Effector CD8-positive, alpha-beta T cell (primary cell): ENCODE measurements around the gene GOLGA2.

ENCODE experiments used
- DNase-seq: peaks from one replicate; lab custom pipeline; 2025; lab: John Stamatoyannopoulos, UW

Gene GOLGA2

GRCh38 chr9:128257086-128257825, 18.6 kb downstream of the GOLGA2 start:
- no peak for DNase-seq

- DNase-seq = peak; percentile 52
Measured at GRCh38 chr9:128254855-128255759, 20.7 kb downstream of the GOLGA2 start.

GRCh38 chr9:128254362-128254761, 21.4 kb downstream of the GOLGA2 start:
- DNase-seq = no peak

GRCh38 chr9:128253991-128254346, 21.8 kb downstream of the GOLGA2 start:
- DNase-seq = no peak

GRCh38 chr9:128253140-128253990, 22.4 kb downstream of the GOLGA2 start:
- DNase-seq = no peak

GRCh38 chr9:128252317-128253139, 23.3 kb downstream of the GOLGA2 start:
- no peak for DNase-seq

- DNase-seq = no peak
Measured at GRCh38 chr9:128251732-128252100, 24.1 kb downstream of the GOLGA2 start.

GRCh38 chr9:128250839-128251731, 24.7 kb downstream of the GOLGA2 start:
- no peak for DNase-seq

GRCh38 chr9:128249908-128250838, 25.6 kb downstream of the GOLGA2 start:
- peak; percentile 99 for DNase-seq

- no peak for DNase-seq
Measured at GRCh38 chr9:128249558-128249907, 26.3 kb downstream of the GOLGA2 start.

GRCh38 chr9:128247226-128247803, 28.5 kb downstream of the GOLGA2 start:
- DNase-seq = no peak

- no peak for DNase-seq
Measured at GRCh38 chr9:128246471-128246870, 29.3 kb downstream of the GOLGA2 start.

- DNase-seq = no peak
Measured at GRCh38 chr9:128245421-128246151, 30.2 kb downstream of the GOLGA2 start.

GRCh38 chr9:128244837-128245231, 31.0 kb downstream of the GOLGA2 start:
- DNase-seq = no peak

GRCh38 chr9:128244091-128244836, 31.5 kb downstream of the GOLGA2 start:
- no peak for DNase-seq

- no peak for DNase-seq
Measured at GRCh38 chr9:128243215-128244018, 32.4 kb downstream of the GOLGA2 start.

- DNase-seq = no peak
Measured at GRCh38 chr9:128242828-128243214, 33.0 kb downstream of the GOLGA2 start.
